HepG2 (cell line): ENCODE data around the gene BAHCC1. TPM values are rescaled to one million over a fixed set of nuclear protein-coding genes. Genes with fewer than 3 reads are reported as not detected.

Experiments
- ATF4 ChIP-seq, 2 experiments: fragments of 450-650 bp in 1 of 2; sonication (generic) in 1 of 2; formaldehyde crosslinking; IDR thresholded peaks; 2 replicates each; pipeline versions ENCODE4 v1.5.0 to v1.8.0; 2020 to 2022; ENCODE audit warnings: mild to moderate bottlenecking in 1 of 2, missing genetic modification reagents in 1 of 2
- CBX1 ChIP-seq: IDR thresholded peaks from one replicate; pipeline ENCODE4 v1.6.1; 2016; ENCODE audit warnings: antibody characterized with exemption, low read depth
- CSRNP2 ChIP-seq: sonication (generic); formaldehyde crosslinking; conservative IDR thresholded peaks from 2 replicates; pipeline ENCODE4 v1.8.0; 2022; ENCODE audit warnings: low read depth, missing genetic modification reagents
- GTF2F1 ChIP-seq: fragments of 150-350 bp; IDR thresholded peaks from 2 replicates; pipeline ENCODE4 v1.6.1; 2014; ENCODE audit warnings: low read length
- KLF15 ChIP-seq: sonication (generic); formaldehyde crosslinking; IDR thresholded peaks from 2 replicates; pipeline ENCODE4 v1.8.1; 2023; ENCODE audit warnings: borderline replicate concordance, mild to moderate bottlenecking, inconsistent platforms, missing genetic modification reagents, mixed read lengths
- NFKB2 ChIP-seq: sonication (generic); formaldehyde crosslinking; IDR thresholded peaks from 2 replicates; pipeline ENCODE4 v1.4.0; 2020; ENCODE audit warnings: missing genetic modification reagents, borderline replicate concordance
- PPARG ChIP-seq: conservative IDR thresholded peaks from 2 replicates; pipeline ENCODE4 v1.6.1; 2016; ENCODE audit warnings: missing biosample characterization, missing genetic modification reagents
- REL ChIP-seq: sonication (generic); formaldehyde crosslinking; conservative IDR thresholded peaks from 2 replicates; pipeline ENCODE4 v1.8.0; 2022; ENCODE audit warnings: mild to moderate bottlenecking, missing genetic modification reagents, moderate library complexity
- SOX5 ChIP-seq: IDR thresholded peaks from 2 replicates; pipeline ENCODE4 v1.6.1; 2016; ENCODE audit warnings: borderline replicate concordance
- SP2 ChIP-seq: sonication (generic); formaldehyde crosslinking; IDR thresholded peaks from 2 replicates; pipeline ENCODE4 v1.5.1; 2020; ENCODE audit warnings: mild to moderate bottlenecking, missing genetic modification reagents
- SRY ChIP-seq: sonication (generic); formaldehyde crosslinking; IDR thresholded peaks from 2 replicates; pipeline ENCODE4 v1.8.0; 2022; ENCODE audit warnings: mild to moderate bottlenecking, missing genetic modification reagents
- TBX2 ChIP-seq: sonication (generic); formaldehyde crosslinking; IDR thresholded peaks from 2 replicates; pipeline ENCODE4 v1.5.0; 2020; ENCODE audit warnings: missing genetic modification reagents, mild to moderate bottlenecking, borderline replicate concordance
- ZBTB37 ChIP-seq: sonication (generic); formaldehyde crosslinking; IDR thresholded peaks from 2 replicates; pipeline ENCODE4 v1.4.0; 2020; ENCODE audit warnings: mild to moderate bottlenecking, missing genetic modification reagents
- ZBTB39 ChIP-seq: sonication (generic); formaldehyde crosslinking; IDR thresholded peaks from 2 replicates; pipeline ENCODE4 v1.5.0; 2020; ENCODE audit warnings: missing genetic modification reagents
- ZBTB42 ChIP-seq: sonication (generic); formaldehyde crosslinking; IDR thresholded peaks from 2 replicates; pipeline ENCODE4 v1.5.0; 2020; ENCODE audit warnings: mild to moderate bottlenecking, missing genetic modification reagents
- ZBTB7A ChIP-seq: sonication (generic); formaldehyde crosslinking; IDR thresholded peaks from 2 replicates; pipeline ENCODE4 v1.8.0; 2022; ENCODE audit warnings: mild to moderate bottlenecking, missing genetic modification reagents
- ZNF350 ChIP-seq: sonication (generic); formaldehyde crosslinking; IDR thresholded peaks from 2 replicates; pipeline ENCODE4 v1.4.0; 2020; ENCODE audit warnings: mild to moderate bottlenecking, low read depth, missing genetic modification reagents, borderline replicate concordance
- ZNF652 ChIP-seq: IDR thresholded peaks from 2 replicates; pipeline ENCODE4 v1.6.1; 2016; ENCODE audit warnings: low read depth, borderline replicate concordance
- ZNF7 ChIP-seq: IDR thresholded peaks from 2 replicates; pipeline ENCODE4 v1.6.1; 2016; ENCODE audit warnings: missing biosample characterization, missing genetic modification reagents
- ZNF709 ChIP-seq: sonication (generic); formaldehyde crosslinking; IDR thresholded peaks from 2 replicates; pipeline ENCODE4 v1.5.0; 2020; ENCODE audit warnings: mild to moderate bottlenecking, missing genetic modification reagents
- ZSCAN22 ChIP-seq: sonication (generic); formaldehyde crosslinking; IDR thresholded peaks from 2 replicates; pipeline ENCODE4 v1.4.0; 2020; ENCODE audit warnings: mild to moderate bottlenecking, missing genetic modification reagents
- polyA plus RNA-seq, 8 experiments: library from polyadenylated mRNA; depleted of rRNA in 3 of 8; stranded (reverse) in 7 of 8; unstranded in 1 of 8; fragments of >200 nt; fragmentation: Illumina TruSeq in 4 of 8; extraction: Trizol in 4 of 8; gene quantifications; 2 replicates each; pipeline versions ENCODE4 v1.2.1 to v1.2.3, GENCODE V29; 2011 to 2016; ENCODE audit warnings: low read depth in 4 of 8, missing spikeins in 1 of 8, mixed read lengths in 1 of 8; ENCODE audit not compliant: insufficient read depth in 1 of 8
- total RNA-seq, 5 experiments: library from RNA; depleted of rRNA; stranded (reverse); fragments of >200 nt; fragmentation: Illumina TruSeq; extraction: Trizol; gene quantifications; 2 replicates each; pipeline ENCODE4 v1.2.3, GENCODE V29; 2016; ENCODE audit warnings: low read depth in 1 of 5
- TF ChIP-seq, protein P1 (sequence below): sonication (generic); formaldehyde crosslinking; IDR thresholded peaks from 2 replicates; pipeline ENCODE4 v1.4.0; 2020; ENCODE audit warnings: low read depth, mild to moderate bottlenecking, missing genetic modification reagents

The BAHCC1 gene
- total and polyA plus RNA-seq, 2 of the 13 experiments (the other 11 are each of a cell fraction or from before 2014, with no cell fraction given), result 1.4 to 1.7 TPM

DNA sequence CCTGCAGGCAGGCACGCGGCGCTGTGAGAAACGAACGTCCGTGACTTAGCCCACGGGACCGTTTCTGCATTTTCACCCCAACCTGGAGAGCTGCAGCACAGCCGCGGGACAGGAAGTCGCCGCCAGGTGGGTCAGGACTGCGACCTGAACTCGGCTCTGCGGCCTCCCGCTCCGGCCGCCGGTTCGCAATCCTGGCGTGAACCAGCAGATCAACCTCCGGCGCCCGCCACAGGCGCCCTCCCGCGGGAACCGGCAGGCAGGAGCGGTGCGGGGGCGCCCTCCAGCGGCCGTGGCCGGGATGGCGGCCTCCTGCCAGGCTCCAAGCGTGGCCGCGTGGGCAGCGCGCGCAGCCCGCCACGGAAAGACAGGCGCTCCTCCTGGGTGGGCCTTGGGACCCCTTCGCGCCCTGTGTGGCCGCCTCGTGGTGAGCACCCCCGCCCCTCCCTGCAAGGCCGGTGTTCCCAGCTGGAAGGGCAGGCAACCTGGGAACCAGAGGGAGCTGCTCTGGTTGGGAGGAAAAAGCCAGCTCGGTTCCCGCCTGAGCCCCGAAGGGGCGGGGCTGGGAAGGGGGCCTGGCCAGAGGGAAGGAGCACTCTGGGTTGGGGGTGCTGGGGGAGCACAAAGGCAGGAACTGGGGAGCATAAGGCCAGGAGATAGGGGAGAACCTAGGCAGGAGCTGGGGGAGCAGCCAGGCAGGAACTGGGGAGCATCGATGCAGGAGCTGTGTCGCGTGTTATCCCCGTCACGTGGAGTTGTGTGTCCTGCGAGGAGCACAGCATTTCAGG lies 89.1 kb downstream of the BAHCC1 start (continued):
- no peak for TF ChIP-seq ZBTB37 (CRISPR knock-in tag)
- no peak; the same call in 1 of the 2 replicates for TF ChIP-seq ZBTB7A (CRISPR knock-in tag)
- no peak; the same call in 1 of the 2 replicates for TF ChIP-seq ZNF652
- TF ChIP-seq CSRNP2 (CRISPR knock-in tag), result no peak
- TF ChIP-seq NFKB2 (CRISPR knock-in tag), result peak; percentile 58; the same call in 1 of the 2 replicates
- no peak; the same call in 1 of the 2 replicates for TF ChIP-seq ZNF709 (CRISPR knock-in tag)
- no peak; the same call in 1 of the 2 replicates for TF ChIP-seq ZBTB39 (CRISPR knock-in tag)
- TF ChIP-seq PPARG (CRISPR knock-in tag), result peak; percentile 58; the same call in 1 of the 2 replicates
- peak; percentile 47; the same call in 1 of the 2 replicates for TF ChIP-seq SOX5 (CRISPR knock-in tag)
- TF ChIP-seq ZSCAN22 (CRISPR knock-in tag), result peak; percentile 39; the same call in 1 of the 2 replicates
- TF ChIP-seq GTF2F1, result no peak
- TF ChIP-seq REL (CRISPR knock-in tag), result no peak
- no peak for TF ChIP-seq ATF4 (CRISPR knock-in tag; IDR thresholded peaks at IDR 0.05)
- no peak; the same call in 1 of the 2 replicates for TF ChIP-seq KLF15 (CRISPR knock-in tag)
- TF ChIP-seq CBX1, result peak; percentile 59
- no peak for TF ChIP-seq SP2 (CRISPR knock-in tag)
- TF ChIP-seq SRY (CRISPR knock-in tag), result peak; percentile 58; the same call in 1 of the 2 replicates
- TF ChIP-seq, protein P1, sequence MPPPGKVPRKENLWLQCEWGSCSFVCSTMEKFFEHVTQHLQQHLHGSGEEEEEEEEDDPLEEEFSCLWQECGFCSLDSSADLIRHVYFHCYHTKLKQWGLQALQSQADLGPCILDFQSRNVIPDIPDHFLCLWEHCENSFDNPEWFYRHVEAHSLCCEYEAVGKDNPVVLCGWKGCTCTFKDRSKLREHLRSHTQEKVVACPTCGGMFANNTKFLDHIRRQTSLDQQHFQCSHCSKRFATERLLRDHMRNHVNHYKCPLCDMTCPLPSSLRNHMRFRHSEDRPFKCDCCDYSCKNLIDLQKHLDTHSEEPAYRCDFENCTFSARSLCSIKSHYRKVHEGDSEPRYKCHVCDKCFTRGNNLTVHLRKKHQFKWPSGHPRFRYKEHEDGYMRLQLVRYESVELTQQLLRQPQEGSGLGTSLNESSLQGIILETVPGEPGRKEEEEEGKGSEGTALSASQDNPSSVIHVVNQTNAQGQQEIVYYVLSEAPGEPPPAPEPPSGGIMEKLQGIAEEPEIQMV, result peak; percentile 73; the same call in 1 of the 2 replicates
- TF ChIP-seq ZNF350 (CRISPR knock-in tag), result peak; percentile 39; the same call in 1 of the 2 replicates
- TF ChIP-seq TBX2 (CRISPR knock-in tag), result no peak; the same call in 1 of the 2 replicates
- TF ChIP-seq ZBTB42 (CRISPR knock-in tag), result peak; percentile 17; the same call in 1 of the 2 replicates
- TF ChIP-seq ZNF7, result no peak
